ENCODE data around the gene CCDC182. TPM values are rescaled to one million over a fixed set of nuclear protein-coding genes. Genes with fewer than 3 reads are reported as not detected.

The CCDC182 gene
- not detected for polyA plus RNA-seq
- long read RNA-seq, donor 1 = 0 reads
- long read RNA-seq, donor 2 = 0 reads
- long read RNA-seq, donor 3 = 0 reads
- long read RNA-seq, donor 4 = 0 reads
- long read RNA-seq, donor 5 = 0 reads
- long read RNA-seq, donor 6 = 0 reads
- long read RNA-seq, donor 7 = 0 reads
- long read RNA-seq, donor 8, partial matches to known transcripts = 0 of 1 reads
- long read RNA-seq, donor 8, other reads (novel, unspliced or antisense) = 0 of 1 reads
- long read RNA-seq, donor 9 = 0 reads
- long read RNA-seq, donor 10 = 0 reads

- H3K9me3 ChIP-seq (ENCODE audit: control insufficient read depth in 2 of 2, insufficient read depth in 1 of 2, low read depth in 1 of 2, low read length in 1 of 2) = no peaks in the 10 kb centered on the region
- H3K27me3 ChIP-seq (ENCODE audit: control insufficient read depth in 3 of 3, insufficient read depth in 3 of 3, low read length in 3 of 3) = peaks cover 0 to 11% (median 0%) of the 10 kb centered on the region in 3 donors
- no peak within 1 kb of the TSS for H3K4me3 ChIP-seq (ENCODE audit: low read depth in 1 of 3, low read length in 3 of 3)
- WGBS, 3 donors = 65 to 67% (median 67%) methylated on average over 4 of the region's 4 CpGs
- DNase-seq = no peak
- no peaks in the 10 kb centered on the region for H3K36me3 ChIP-seq (ENCODE audit: control insufficient read depth in 3 of 3, insufficient read depth in 2 of 3, low read depth in 1 of 3, low read length in 3 of 3)
- peaks cover 0 to 4% (median 0%) of the 10 kb centered on the region in 3 donors for H3K4me1 ChIP-seq (ENCODE audit: control insufficient read depth in 3 of 3, insufficient read depth in 2 of 3, low read depth in 1 of 3, low read length in 2 of 3)
- FAIRE-seq = no peak
- no peak within 1 kb of the TSS for H3K27ac ChIP-seq (ENCODE audit: low read depth in 1 of 3, low read length in 2 of 3)
These were observed at the start of gene CCDC182 for GRCh38 chr17:57745242-57745641. CCDC182 (minus strand) TSS chr17:57745299; CDS start chr17:57745272, 27 bp downstream.

GRCh38 chr17:57794841-57795240, 49.7 kb upstream of the CCDC182 start:
- WGBS, 3 donors = 31 to 52% (median 33%) methylated on average over 2 of the region's 2 CpGs
- H3K27ac ChIP-seq (ENCODE audit: low read depth in 1 of 3, low read length in 2 of 3) = no peak overlapping the region
- H3K9me3 ChIP-seq (ENCODE audit: control insufficient read depth in 2 of 2, insufficient read depth in 1 of 2, low read depth in 1 of 2, low read length in 1 of 2) = no peaks in the 10 kb centered on the region
- DNase-seq (no peak), FAIRE-seq (no peak)
- peaks cover 0 to 2% (median 0%) of the 10 kb centered on the region in 3 donors for H3K27me3 ChIP-seq (ENCODE audit: control insufficient read depth in 3 of 3, insufficient read depth in 3 of 3, low read length in 3 of 3)
- no peaks in the 10 kb centered on the region for H3K4me1 ChIP-seq (ENCODE audit: control insufficient read depth in 3 of 3, insufficient read depth in 2 of 3, low read depth in 1 of 3, low read length in 2 of 3)
- H3K4me3 ChIP-seq (ENCODE audit: low read depth in 1 of 3, low read length in 3 of 3) = no peak overlapping the region
- H3K36me3 ChIP-seq (ENCODE audit: control insufficient read depth in 3 of 3, insufficient read depth in 2 of 3, low read depth in 1 of 3, low read length in 3 of 3) = no peaks in the 10 kb centered on the region

- no peaks in the 10 kb centered on the region for H3K4me1 ChIP-seq (ENCODE audit: control insufficient read depth in 3 of 3, insufficient read depth in 2 of 3, low read depth in 1 of 3, low read length in 2 of 3)
- DNase-seq = no peak
- no peaks in the 10 kb centered on the region for H3K9me3 ChIP-seq (ENCODE audit: control insufficient read depth in 2 of 2, insufficient read depth in 1 of 2, low read depth in 1 of 2, low read length in 1 of 2)
- no peak overlapping the region for H3K27ac ChIP-seq (ENCODE audit: low read depth in 1 of 3, low read length in 2 of 3)
- peaks cover 0 to 22% (median 0%) of the 10 kb centered on the region in 3 donors for H3K27me3 ChIP-seq (ENCODE audit: control insufficient read depth in 3 of 3, insufficient read depth in 3 of 3, low read length in 3 of 3)
- no peak for FAIRE-seq
- no peaks in the 10 kb centered on the region for H3K36me3 ChIP-seq (ENCODE audit: control insufficient read depth in 3 of 3, insufficient read depth in 2 of 3, low read depth in 1 of 3, low read length in 3 of 3)
- no peak overlapping the region for H3K4me3 ChIP-seq (ENCODE audit: low read depth in 1 of 3, low read length in 3 of 3)
- WGBS, 3 donors = 49 to 53% (median 51%) methylated on average over 4 of the region's 4 CpGs
These were observed 43.6 kb upstream of the CCDC182 start for GRCh38 chr17:57788725-57789124.

- Histone ChIP-seq H3K27me3 (ENCODE audit: control insufficient read depth in 3 of 3, insufficient read depth in 3 of 3, low read length in 3 of 3) (peaks cover 0 to 30% (median 2%) of the 10 kb centered on the region in 3 donors), H3K36me3 (ENCODE audit: control insufficient read depth in 3 of 3, insufficient read depth in 2 of 3, low read depth in 1 of 3, low read length in 3 of 3) (no peaks in the 10 kb centered on the region), H3K4me3 (ENCODE audit: low read depth in 1 of 3, low read length in 3 of 3) (no peak overlapping the region), H3K27ac (ENCODE audit: low read depth in 1 of 3, low read length in 2 of 3) (no peak overlapping the region), H3K9me3 (ENCODE audit: control insufficient read depth in 2 of 2, insufficient read depth in 1 of 2, low read depth in 1 of 2, low read length in 1 of 2) (no peaks in the 10 kb centered on the region), H3K4me1 (ENCODE audit: control insufficient read depth in 3 of 3, insufficient read depth in 2 of 3, low read depth in 1 of 3, low read length in 2 of 3) (peaks cover 0 to 10% (median 4%) of the 10 kb centered on the region in 3 donors)
- WGBS, 3 donors = 48 to 55% (median 55%) methylated on average over 7 of the region's 7 CpGs
- FAIRE-seq (no peak), DNase-seq (peak in 1 of 2 donors; percentile 32)
These were observed 39.9 kb upstream of the CCDC182 start for GRCh38 chr17:57785022-57785421.

- H3K36me3 ChIP-seq (ENCODE audit: control insufficient read depth in 3 of 3, insufficient read depth in 2 of 3, low read depth in 1 of 3, low read length in 3 of 3) = no peaks in the 10 kb centered on the region
- DNase-seq (no peak), FAIRE-seq (no peak)
- peaks cover 0 to 24% (median 2%) of the 10 kb centered on the region in 3 donors for H3K27me3 ChIP-seq (ENCODE audit: control insufficient read depth in 3 of 3, insufficient read depth in 3 of 3, low read length in 3 of 3)
- peaks cover 0 to 10% (median 4%) of the 10 kb centered on the region in 3 donors for H3K4me1 ChIP-seq (ENCODE audit: control insufficient read depth in 3 of 3, insufficient read depth in 2 of 3, low read depth in 1 of 3, low read length in 2 of 3)
- WGBS, 3 donors = 57 to 69% (median 63%) methylated on average over 15 of the region's 15 CpGs
- no peak overlapping the region for H3K4me3 ChIP-seq (ENCODE audit: low read depth in 1 of 3, low read length in 3 of 3)
- no peak overlapping the region for H3K27ac ChIP-seq (ENCODE audit: low read depth in 1 of 3, low read length in 2 of 3)
- H3K9me3 ChIP-seq (ENCODE audit: control insufficient read depth in 2 of 2, insufficient read depth in 1 of 2, low read depth in 1 of 2, low read length in 1 of 2) = no peaks in the 10 kb centered on the region
These were observed 39.3 kb upstream of the CCDC182 start for GRCh38 chr17:57784226-57784895.

GRCh38 chr17:57783338-57783742, 38.2 kb upstream of the CCDC182 start:
- Histone ChIP-seq H3K36me3 (ENCODE audit: control insufficient read depth in 3 of 3, insufficient read depth in 2 of 3, low read depth in 1 of 3, low read length in 3 of 3) (no peaks in the 10 kb centered on the region), H3K27me3 (ENCODE audit: control insufficient read depth in 3 of 3, insufficient read depth in 3 of 3, low read length in 3 of 3) (peaks cover 0 to 24% (median 2%) of the 10 kb centered on the region in 3 donors), H3K27ac (ENCODE audit: low read depth in 1 of 3, low read length in 2 of 3) (no peak overlapping the region), H3K9me3 (ENCODE audit: control insufficient read depth in 2 of 2, insufficient read depth in 1 of 2, low read depth in 1 of 2, low read length in 1 of 2) (no peaks in the 10 kb centered on the region), H3K4me1 (ENCODE audit: control insufficient read depth in 3 of 3, insufficient read depth in 2 of 3, low read depth in 1 of 3, low read length in 2 of 3) (peaks cover 0 to 10% (median 4%) of the 10 kb centered on the region in 3 donors), H3K4me3 (ENCODE audit: low read depth in 1 of 3, low read length in 3 of 3) (no peak overlapping the region)
- WGBS, 3 donors = 5 to 10% (median 9%) methylated on average over 24 to 25 of the region's 25 CpGs
- DNase-seq (peak; percentile 38 to 78), FAIRE-seq (no peak)

GRCh38 chr17:57782647-57783337, 37.7 kb upstream of the CCDC182 start:
- no peak for FAIRE-seq
- Histone ChIP-seq H3K4me3 (ENCODE audit: low read depth in 1 of 3, low read length in 3 of 3) (no peak overlapping the region), H3K4me1 (ENCODE audit: control insufficient read depth in 3 of 3, insufficient read depth in 2 of 3, low read depth in 1 of 3, low read length in 2 of 3) (peaks cover 0 to 10% (median 4%) of the 10 kb centered on the region in 3 donors), H3K9me3 (ENCODE audit: control insufficient read depth in 2 of 2, insufficient read depth in 1 of 2, low read depth in 1 of 2, low read length in 1 of 2) (no peaks in the 10 kb centered on the region), H3K36me3 (ENCODE audit: control insufficient read depth in 3 of 3, insufficient read depth in 2 of 3, low read depth in 1 of 3, low read length in 3 of 3) (no peaks in the 10 kb centered on the region), H3K27ac (ENCODE audit: low read depth in 1 of 3, low read length in 2 of 3) (no peak overlapping the region), H3K27me3 (ENCODE audit: control insufficient read depth in 3 of 3, insufficient read depth in 3 of 3, low read length in 3 of 3) (peaks cover 0 to 20% (median 2%) of the 10 kb centered on the region in 3 donors)
- no peak for DNase-seq
- WGBS, 3 donors = 38 to 50% (median 46%) methylated on average over 20 of the region's 20 CpGs

- peaks cover 0 to 20% (median 2%) of the 10 kb centered on the region in 3 donors for H3K27me3 ChIP-seq (ENCODE audit: control insufficient read depth in 3 of 3, insufficient read depth in 3 of 3, low read length in 3 of 3)
- no peak for FAIRE-seq
- H3K36me3 ChIP-seq (ENCODE audit: control insufficient read depth in 3 of 3, insufficient read depth in 2 of 3, low read depth in 1 of 3, low read length in 3 of 3) = no peaks in the 10 kb centered on the region
- no peak overlapping the region for H3K27ac ChIP-seq (ENCODE audit: low read depth in 1 of 3, low read length in 2 of 3)
- 36 to 47% (median 38%) methylated on average over 6 of the region's 6 CpGs for WGBS, 3 donors
- no peaks in the 10 kb centered on the region for H3K9me3 ChIP-seq (ENCODE audit: control insufficient read depth in 2 of 2, insufficient read depth in 1 of 2, low read depth in 1 of 2, low read length in 1 of 2)
- no peak overlapping the region for H3K4me3 ChIP-seq (ENCODE audit: low read depth in 1 of 3, low read length in 3 of 3)
- peaks cover 0 to 10% (median 4%) of the 10 kb centered on the region in 3 donors for H3K4me1 ChIP-seq (ENCODE audit: control insufficient read depth in 3 of 3, insufficient read depth in 2 of 3, low read depth in 1 of 3, low read length in 2 of 3)
- DNase-seq = peak in 1 of 2 donors; percentile 11
These were observed 37.0 kb upstream of the CCDC182 start for GRCh38 chr17:57782062-57782490.

Data from small intestine (tissue), 16 donors.